MM.1S (cell line): ENCODE results near the gene ITSN1.

Experiments
- DNase-seq: peaks from one replicate; pipeline ENCODE4 v3.0.0-alpha.2; 2015
- H2AFZ ChIP-seq: fragments of 300-600 bp; sonication (generic); 2 replicates; pipeline ENCODE4 v1.6.0; 2016; ENCODE audit warnings: antibody characterized with exemption, low read length
- H3F3A ChIP-seq: fragments of 300-600 bp; sonication (generic); 2 replicates; pipeline ENCODE4 v1.6.1; 2016; ENCODE audit warnings: mild to moderate bottlenecking, antibody characterized with exemption, low read length, moderate library complexity, mixed read lengths; ENCODE audit not compliant: insufficient read depth
- H3K27ac ChIP-seq: fragments of 300-600 bp; sonication (generic); 2 replicates; pipeline ENCODE4 v1.5.1; 2016; ENCODE audit warnings: mild to moderate bottlenecking, low read length
- H3K27me3 ChIP-seq: fragments of 300-600 bp; sonication (generic); replicated peaks from 2 replicates; pipeline ENCODE4 v1.6.0; 2016; ENCODE audit warnings: low read length; ENCODE audit not compliant: insufficient read depth
- H3K36me3 ChIP-seq: fragments of 300-600 bp; sonication (generic); replicated peaks from 2 replicates; pipeline ENCODE4 v1.6.1; 2016; ENCODE audit warnings: mild to moderate bottlenecking, low read length, mixed read lengths; ENCODE audit not compliant: insufficient read depth
- H3K4me1 ChIP-seq: fragments of 300-600 bp; sonication (generic); 2 replicates; pipeline ENCODE4 v1.6.1; 2016; ENCODE audit warnings: low read length, mixed read lengths
- H3K4me2 ChIP-seq: fragments of 300-600 bp; sonication (generic); 2 replicates; pipeline ENCODE4 v1.6.0; 2016; ENCODE audit warnings: low read depth, low read length
- H3K4me3 ChIP-seq: fragments of 300-600 bp; sonication (generic); 2 replicates; pipeline ENCODE4 v1.5.1; 2016; ENCODE audit warnings: low read length, mixed read lengths
- H3K79me2 ChIP-seq: fragments of 300-600 bp; sonication (generic); 2 replicates; pipeline ENCODE4 v1.6.1; 2016; ENCODE audit warnings: mixed run types, low read length, mixed read lengths
- H3K9ac ChIP-seq: fragments of 300-600 bp; sonication (generic); 2 replicates; pipeline ENCODE4 v1.6.1; 2016; ENCODE audit warnings: low read length, mixed read lengths
- H3K9me2 ChIP-seq: fragments of 300-600 bp; sonication (generic); replicated peaks from 2 replicates; pipeline ENCODE4 v1.6.1; 2016; ENCODE audit warnings: mild to moderate bottlenecking, low read length, mixed read lengths; ENCODE audit not compliant: insufficient read depth
- H3K9me3 ChIP-seq: fragments of 300-600 bp; sonication (generic); replicated peaks from 2 replicates; pipeline ENCODE4 v1.6.1; 2016; ENCODE audit warnings: mild to moderate bottlenecking, low read length, mixed read lengths; ENCODE audit not compliant: insufficient read depth
- H4K20me1 ChIP-seq: fragments of 300-600 bp; sonication (generic); 2 replicates; pipeline ENCODE4 v1.6.1; 2016; ENCODE audit warnings: mild to moderate bottlenecking, low read length, moderate library complexity, mixed read lengths; ENCODE audit not compliant: insufficient read depth
- EZH2 ChIP-seq: fragments of 300-600 bp; sonication (generic); optimal IDR thresholded peaks from 2 replicates; pipeline ENCODE3; 2017; ENCODE audit warnings: low read depth, mild to moderate bottlenecking, antibody characterized with exemption, low read length, mixed read lengths
- EZH2phosphoT487 ChIP-seq: fragments of 300-600 bp; sonication (generic); IDR thresholded peaks from 2 replicates; pipeline ENCODE4 v1.6.1; 2018; ENCODE audit warnings: antibody characterized with exemption, low read length
- TF ChIP-seq, protein P1 (sequence below): fragments of 300-600 bp; sonication (generic); IDR thresholded peaks from 2 replicates; pipeline ENCODE4 v1.5.1; 2016; ENCODE audit warnings: antibody characterized with exemption, low read length, mixed read lengths

Gene ITSN1

DNA sequence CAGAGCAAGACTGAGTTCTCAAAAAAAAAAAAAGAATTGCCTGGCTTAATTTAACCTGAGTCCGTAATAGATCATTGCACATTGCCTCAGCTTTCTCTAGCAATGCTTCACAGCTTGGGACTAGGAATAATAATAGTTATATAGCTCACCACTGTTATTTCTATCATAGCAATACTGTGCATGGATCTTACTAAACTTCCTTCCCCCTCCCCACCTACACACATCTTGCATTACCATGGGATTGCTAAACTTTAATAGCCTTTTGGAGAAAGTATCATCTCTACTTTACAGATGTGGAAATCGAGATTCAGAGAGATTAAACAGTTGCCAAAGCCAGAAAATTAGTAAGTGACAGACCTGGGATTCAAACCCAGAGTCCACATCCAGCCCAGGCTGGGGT lies 173.9 kb downstream of the ITSN1 start:
- no peak overlapping the region for H3K9ac ChIP-seq
- H3K36me3 ChIP-seq: no peaks in the 10 kb centered on the region
- peaks cover 29% of the 10 kb centered on the region for H3K4me1 ChIP-seq
- DNase-seq: no peak
- H3K9me3 ChIP-seq: no peaks in the 10 kb centered on the region
- H3K79me2 ChIP-seq: no peaks in the 10 kb centered on the region
- H4K20me1 ChIP-seq: no peaks in the 10 kb centered on the region
- H3K27me3 ChIP-seq: no peaks in the 10 kb centered on the region
- H2AFZ ChIP-seq: no peak overlapping the region
- no peak overlapping the region for H3K27ac ChIP-seq
- H3K4me2 ChIP-seq: no peak overlapping the region
- TF ChIP-seq EZH2: no peak
- TF ChIP-seq EZH2phosphoT487: no peak
- H3K4me3 ChIP-seq: no peak overlapping the region
- H3F3A ChIP-seq: peaks cover 7% of the 10 kb centered on the region
- no peaks in the 10 kb centered on the region for H3K9me2 ChIP-seq

DNA sequence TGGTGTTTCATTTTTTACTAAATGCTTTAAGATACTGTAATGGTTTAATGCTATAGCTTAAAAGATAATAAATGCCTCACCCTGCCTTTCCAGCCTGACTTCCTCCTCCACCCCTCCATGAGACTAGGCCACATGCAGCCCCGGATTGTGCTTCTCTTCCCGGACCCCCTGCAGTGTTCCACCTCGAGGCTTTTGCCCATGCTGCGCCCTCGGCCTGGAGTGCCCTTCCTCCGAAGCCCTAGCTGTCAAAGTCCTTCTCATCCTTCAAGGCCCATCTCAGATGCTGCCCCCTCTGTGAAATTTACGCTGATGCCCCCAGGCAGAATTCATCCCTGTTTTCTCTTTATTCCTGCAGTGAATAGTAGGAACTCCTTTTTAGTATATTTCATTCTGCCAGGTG lies 174.8 kb downstream of the ITSN1 start:
- Histone ChIP-seq H3K27me3 (no peaks in the 10 kb centered on the region), H3K27ac (no peak overlapping the region), H3F3A (no peaks in the 10 kb centered on the region), H3K79me2 (no peaks in the 10 kb centered on the region), H3K4me3 (no peak overlapping the region), H3K9me3 (no peaks in the 10 kb centered on the region), H3K4me2 (no peak overlapping the region), H2AFZ (no peak overlapping the region), H3K9me2 (no peaks in the 10 kb centered on the region), H3K4me1 (peaks cover 19% of the 10 kb centered on the region), H3K36me3 (no peaks in the 10 kb centered on the region), H3K9ac (no peak overlapping the region), H4K20me1 (no peaks in the 10 kb centered on the region)
- TF ChIP-seq, protein P1, sequence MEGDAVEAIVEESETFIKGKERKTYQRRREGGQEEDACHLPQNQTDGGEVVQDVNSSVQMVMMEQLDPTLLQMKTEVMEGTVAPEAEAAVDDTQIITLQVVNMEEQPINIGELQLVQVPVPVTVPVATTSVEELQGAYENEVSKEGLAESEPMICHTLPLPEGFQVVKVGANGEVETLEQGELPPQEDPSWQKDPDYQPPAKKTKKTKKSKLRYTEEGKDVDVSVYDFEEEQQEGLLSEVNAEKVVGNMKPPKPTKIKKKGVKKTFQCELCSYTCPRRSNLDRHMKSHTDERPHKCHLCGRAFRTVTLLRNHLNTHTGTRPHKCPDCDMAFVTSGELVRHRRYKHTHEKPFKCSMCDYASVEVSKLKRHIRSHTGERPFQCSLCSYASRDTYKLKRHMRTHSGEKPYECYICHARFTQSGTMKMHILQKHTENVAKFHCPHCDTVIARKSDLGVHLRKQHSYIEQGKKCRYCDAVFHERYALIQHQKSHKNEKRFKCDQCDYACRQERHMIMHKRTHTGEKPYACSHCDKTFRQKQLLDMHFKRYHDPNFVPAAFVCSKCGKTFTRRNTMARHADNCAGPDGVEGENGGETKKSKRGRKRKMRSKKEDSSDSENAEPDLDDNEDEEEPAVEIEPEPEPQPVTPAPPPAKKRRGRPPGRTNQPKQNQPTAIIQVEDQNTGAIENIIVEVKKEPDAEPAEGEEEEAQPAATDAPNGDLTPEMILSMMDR: no peak
- TF ChIP-seq EZH2phosphoT487: no peak
- TF ChIP-seq EZH2: no peak
- no peak for DNase-seq

DNA sequence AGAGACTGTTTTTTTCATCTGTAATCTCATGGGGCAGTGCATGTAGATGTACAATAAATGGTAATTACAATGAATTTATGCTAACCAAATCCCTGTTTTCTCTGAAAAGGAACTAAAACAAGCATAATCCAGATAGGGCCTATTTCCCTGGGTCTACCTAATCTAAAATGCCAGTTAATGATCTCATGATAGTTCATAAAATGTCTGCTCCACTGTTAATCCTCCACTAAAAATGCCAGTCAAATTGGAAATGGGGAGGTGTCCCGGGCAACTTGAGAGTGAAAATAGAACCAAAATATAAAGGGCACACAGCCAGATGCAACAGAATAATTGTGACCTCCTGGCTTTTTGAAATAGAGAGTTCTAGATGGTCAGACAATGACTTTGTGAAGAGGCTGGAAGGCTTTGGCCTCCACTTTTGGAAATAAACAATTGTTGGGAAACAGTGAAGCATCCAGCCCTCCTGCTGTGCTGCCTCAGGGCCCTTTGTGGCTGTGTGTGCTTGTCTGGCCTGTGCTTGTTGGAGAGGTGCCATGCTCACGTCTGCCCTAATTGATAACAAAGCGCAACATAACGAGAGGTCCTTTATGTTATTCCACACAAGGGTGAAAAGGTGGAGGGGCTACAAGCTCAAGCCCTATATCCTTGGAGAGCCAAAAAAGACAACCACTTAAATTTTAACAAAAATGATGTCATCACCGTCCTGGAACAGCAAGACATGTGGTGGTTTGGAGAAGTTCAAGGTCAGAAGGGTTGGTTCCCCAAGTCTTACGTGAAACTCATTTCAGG lies 175.6 kb downstream of the ITSN1 start:
- no peaks in the 10 kb centered on the region for H3K9me2 ChIP-seq
- TF ChIP-seq EZH2 (no peak), EZH2phosphoT487 (no peak)
- TF ChIP-seq, protein P1: no peak
- H2AFZ ChIP-seq: no peak overlapping the region
- H3K4me3 ChIP-seq: no peak overlapping the region
- H3K36me3 ChIP-seq: no peaks in the 10 kb centered on the region
- H3K27ac ChIP-seq: no peak overlapping the region
- peaks cover 19% of the 10 kb centered on the region for H3K4me1 ChIP-seq
- H4K20me1 ChIP-seq: no peaks in the 10 kb centered on the region
- H3F3A ChIP-seq: no peaks in the 10 kb centered on the region
- no peak overlapping the region for H3K9ac ChIP-seq
- H3K27me3 ChIP-seq: no peaks in the 10 kb centered on the region
- H3K9me3 ChIP-seq: no peaks in the 10 kb centered on the region
- no peak overlapping the region for H3K4me2 ChIP-seq
- H3K79me2 ChIP-seq: no peaks in the 10 kb centered on the region
- DNase-seq: no peak

DNA sequence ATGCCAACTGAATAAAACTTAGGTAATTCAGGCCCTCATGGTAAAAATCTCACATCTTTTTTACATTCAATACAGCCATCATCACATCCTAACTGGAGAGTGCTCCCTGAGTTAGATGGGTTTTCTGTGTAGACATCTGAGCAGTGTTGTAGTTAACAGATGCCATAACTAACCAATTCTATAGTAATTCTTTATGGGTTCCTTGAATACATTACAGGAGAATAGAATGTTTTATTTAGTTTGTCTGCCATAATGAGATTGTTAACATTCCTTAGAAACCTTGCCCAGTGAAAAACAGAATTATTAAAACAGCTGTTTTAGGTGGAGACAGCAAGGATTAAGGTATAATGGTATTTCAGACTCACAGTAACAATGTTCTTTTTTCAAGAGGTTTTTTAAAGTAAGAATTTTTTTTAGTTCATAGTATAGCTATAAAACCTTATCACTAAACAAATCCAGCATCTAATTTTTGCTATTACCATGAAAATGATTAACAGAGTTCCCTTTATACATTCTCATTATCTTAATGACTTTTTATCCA lies 178.0 kb downstream of the ITSN1 start:
- no peaks in the 10 kb centered on the region for H3K27me3 ChIP-seq
- no peak for DNase-seq
- H3K4me3 ChIP-seq: no peak overlapping the region
- no peaks in the 10 kb centered on the region for H3K36me3 ChIP-seq
- TF ChIP-seq EZH2 (no peak), EZH2phosphoT487 (no peak)
- TF ChIP-seq, protein P1: no peak
- peaks cover 4% of the 10 kb centered on the region for H3K4me1 ChIP-seq
- H3K4me2 ChIP-seq: no peak overlapping the region
- H3K79me2 ChIP-seq: no peaks in the 10 kb centered on the region
- no peaks in the 10 kb centered on the region for H3F3A ChIP-seq
- H4K20me1 ChIP-seq: no peaks in the 10 kb centered on the region
- H2AFZ ChIP-seq: no peak overlapping the region
- H3K9ac ChIP-seq: no peak overlapping the region
- no peaks in the 10 kb centered on the region for H3K9me3 ChIP-seq
- H3K9me2 ChIP-seq: no peaks in the 10 kb centered on the region
- no peak overlapping the region for H3K27ac ChIP-seq
